Measurements from ENCODE around the gene TACC3. TPM values are rescaled to one million over a fixed set of nuclear protein-coding genes. Genes with fewer than 3 reads are reported as not detected.

The TACC3 gene
- total RNA-seq, 1 experiment from 2014 or later = 156 TPM

DNA sequence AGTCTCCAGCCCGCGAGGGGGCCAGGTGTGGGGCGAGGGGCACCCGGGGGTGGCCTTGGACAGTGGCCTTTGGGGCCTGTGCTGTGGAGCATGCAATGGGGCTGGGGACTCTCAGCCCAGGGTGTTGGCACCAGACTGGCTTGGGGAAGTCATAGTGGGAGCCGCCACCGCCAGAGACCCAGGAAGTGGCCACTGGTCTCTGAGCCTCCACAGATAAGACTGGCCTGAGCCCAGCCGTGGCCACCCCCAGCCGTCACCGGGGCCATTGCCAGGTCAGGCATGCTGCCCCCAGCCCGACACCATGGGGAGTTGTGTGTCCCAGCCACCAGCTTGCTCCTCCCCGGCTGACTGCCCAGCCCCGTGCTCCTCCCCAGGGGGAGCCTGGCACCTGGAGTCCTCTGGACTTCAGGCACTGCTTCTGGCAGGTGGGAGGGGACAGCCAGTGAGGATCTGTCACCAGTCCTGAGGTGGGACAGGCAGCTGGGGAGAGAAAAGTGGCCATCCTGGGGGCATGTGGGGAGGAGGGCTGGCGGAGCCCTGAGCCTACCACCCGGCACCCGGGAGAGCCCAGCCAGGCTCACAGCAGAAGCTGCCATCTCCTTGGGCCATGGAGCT lies 32.5 kb downstream of the TACC3 start:
- TF ChIP-seq, protein P1, sequence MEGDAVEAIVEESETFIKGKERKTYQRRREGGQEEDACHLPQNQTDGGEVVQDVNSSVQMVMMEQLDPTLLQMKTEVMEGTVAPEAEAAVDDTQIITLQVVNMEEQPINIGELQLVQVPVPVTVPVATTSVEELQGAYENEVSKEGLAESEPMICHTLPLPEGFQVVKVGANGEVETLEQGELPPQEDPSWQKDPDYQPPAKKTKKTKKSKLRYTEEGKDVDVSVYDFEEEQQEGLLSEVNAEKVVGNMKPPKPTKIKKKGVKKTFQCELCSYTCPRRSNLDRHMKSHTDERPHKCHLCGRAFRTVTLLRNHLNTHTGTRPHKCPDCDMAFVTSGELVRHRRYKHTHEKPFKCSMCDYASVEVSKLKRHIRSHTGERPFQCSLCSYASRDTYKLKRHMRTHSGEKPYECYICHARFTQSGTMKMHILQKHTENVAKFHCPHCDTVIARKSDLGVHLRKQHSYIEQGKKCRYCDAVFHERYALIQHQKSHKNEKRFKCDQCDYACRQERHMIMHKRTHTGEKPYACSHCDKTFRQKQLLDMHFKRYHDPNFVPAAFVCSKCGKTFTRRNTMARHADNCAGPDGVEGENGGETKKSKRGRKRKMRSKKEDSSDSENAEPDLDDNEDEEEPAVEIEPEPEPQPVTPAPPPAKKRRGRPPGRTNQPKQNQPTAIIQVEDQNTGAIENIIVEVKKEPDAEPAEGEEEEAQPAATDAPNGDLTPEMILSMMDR (conservative IDR thresholded peaks at IDR 0.05) = no peak
- H2BK12ac ChIP-seq (ENCODE audit: insufficient read length, low read depth, low read length) = no peak overlapping the region
- WGBS (ENCODE audit: extremely low coverage, insufficient read length, low lambda C conversion rate) = no CpG with 5 or more reads among the region's 15 CpGs

More for the DNA sequence above, 32.5 kb downstream of the TACC3 start:
- H3K79me1 ChIP-seq (ENCODE audit: insufficient read depth, low read depth, low read length, poor library complexity, severe bottlenecking) = no peaks in the 10 kb centered on the region
- no peak overlapping the region for H3K56ac ChIP-seq (ENCODE audit: insufficient read length, low read depth, low read length)
- no peak overlapping the region for H4K8ac ChIP-seq (replicated peaks; ENCODE audit: insufficient read length, low read depth, low read length)
- no peaks in the 10 kb centered on the region for H3K79me2 ChIP-seq (ENCODE audit: insufficient read depth, low read length)
- Mint-ChIP-seq H3K27me3 (ENCODE audit: low read depth) (no peaks in the 10 kb centered on the region), H3K9me3 (no peaks in the 10 kb centered on the region), H3K27ac (no peak overlapping the region), H3K4me3 (no peak overlapping the region), H3K4me1 (peaks cover 4 to 17% of the 10 kb centered on the region in 2 experiments), H3K36me3 (ENCODE audit: insufficient read depth in 1 of 3, low read depth in 3 of 3) (no peaks in the 10 kb centered on the region)
- no peak overlapping the region for H3K18ac ChIP-seq (ENCODE audit: insufficient read length, low read depth, low read length)
- no peak overlapping the region for H3K27ac ChIP-seq (ENCODE audit: insufficient read length, low read depth, low read length)
- no peak overlapping the region for H3K4me2 ChIP-seq (ENCODE audit: insufficient read depth, insufficient read length, low read length)
- H2BK5ac ChIP-seq (ENCODE audit: insufficient read length, low read length) = no peak overlapping the region
- H2AFZ ChIP-seq (ENCODE audit: low read length) = no peak overlapping the region
- no peak overlapping the region for H2BK20ac ChIP-seq (ENCODE audit: low read depth, low read length, poor library complexity, severe bottlenecking)
- H3K23ac ChIP-seq (ENCODE audit: insufficient read length, low read depth, low read length) = no peak overlapping the region
- no peaks in the 10 kb centered on the region for H3K4me1 ChIP-seq (ENCODE audit: insufficient read depth, low read length)
- H4K20me1 ChIP-seq (ENCODE audit: control insufficient read depth, insufficient read depth, insufficient read length) = no peaks in the 10 kb centered on the region
- no peak overlapping the region; the same call in 1 of the 2 replicates for H3K14ac ChIP-seq (ENCODE audit: insufficient read depth, low read length)
- no peak overlapping the region for H2AK5ac ChIP-seq (ENCODE audit: insufficient read length, low read length)
- no peak overlapping the region for H3T11ph ChIP-seq (ENCODE audit: low read length)
- no peaks in the 10 kb centered on the region for H3K23me2 ChIP-seq (ENCODE audit: insufficient read length, low read depth, low read length, poor library complexity, severe bottlenecking)
- H3K9ac ChIP-seq (ENCODE audit: extremely low read depth, insufficient read length, low read length) = no peak overlapping the region
- no peak overlapping the region for H2BK120ac ChIP-seq (ENCODE audit: low read depth, low read length, poor library complexity, severe bottlenecking)
- no peak overlapping the region for H2BK15ac ChIP-seq (ENCODE audit: low read depth, low read length)
- H4K91ac ChIP-seq (ENCODE audit: insufficient read length, low read depth, low read length) = no peak overlapping the region
- no peak for DNase-seq
- H3K9me3 ChIP-seq (ENCODE audit: control insufficient read depth, low read depth, low read length) = no peaks in the 10 kb centered on the region
- H3K4ac ChIP-seq (ENCODE audit: low read depth, low read length) = no peak overlapping the region
- no peaks in the 10 kb centered on the region for H3K27me3 ChIP-seq (ENCODE audit: insufficient read depth, low read length)
- no peak overlapping the region for H4K5ac ChIP-seq (ENCODE audit: insufficient read length, low read depth, low read length)
